ENCODE measurements around the gene CHP1. TPM values are rescaled to one million over a fixed set of nuclear protein-coding genes. Genes with fewer than 3 reads are reported as not detected.
"Not testable (repeated sequence)": the region's sequence is repeated elsewhere in the genome, so short reads cannot be mapped to it uniquely, and the experiment has no call there.

CHP1 gene
- total RNA-seq, 2 donors from 2014 or later: 85.0 to 86.1 TPM

DNA sequence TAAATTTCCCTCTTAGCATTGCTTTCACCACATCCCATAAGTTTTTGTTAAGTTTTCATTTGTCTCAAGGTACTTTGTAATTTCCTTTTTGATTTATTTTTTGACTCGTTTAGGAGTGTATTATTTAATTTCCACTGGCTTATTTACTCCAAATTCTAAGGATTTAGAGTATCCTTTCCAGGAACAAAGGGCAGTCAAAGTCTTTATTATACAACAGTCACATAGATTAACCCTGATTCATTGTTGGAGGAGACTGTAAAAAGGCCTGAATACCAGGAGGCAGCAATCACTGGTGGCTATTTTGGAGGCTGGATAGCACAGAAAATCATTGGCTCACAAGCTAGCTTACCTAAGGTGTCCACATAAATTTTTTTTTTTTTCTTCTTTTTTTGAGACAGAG is 61.5 kb downstream of the CHP1 start:
- no peak overlapping the region for H3K4me3 ChIP-seq (ENCODE audit: low read length)
- no peak overlapping the region for H3K9ac ChIP-seq (ENCODE audit: extremely low read depth, low read length, poor library complexity, severe bottlenecking)
- Mint-ChIP-seq H3K4me3 (no peak overlapping the region), H3K27ac (peak overlapping the region; percentile 58), H3K4me1 (peaks cover 5% of the 10 kb centered on the region), H3K27me3 (ENCODE audit: insufficient read depth) (no peaks in the 10 kb centered on the region), H3K36me3 (ENCODE audit: low read depth) (peaks cover 59% of the 10 kb centered on the region), H3K9me3 (no peaks in the 10 kb centered on the region)
- no peak for DNase-seq
- peaks cover 62% of the 10 kb centered on the region for H3K36me3 ChIP-seq (ENCODE audit: control insufficient read depth, insufficient read depth, low read length)
- no CpG with 5 or more reads among the region's 1 CpG for WGBS, 2 experiments (ENCODE audit: insufficient coverage in 1 of 2, insufficient read length in 1 of 2)
- no peaks in the 10 kb centered on the region for H3K9me3 ChIP-seq (ENCODE audit: control insufficient read depth, low read length)
- H3K27me3 ChIP-seq (ENCODE audit: control insufficient read depth, insufficient read depth, low read length, poor library complexity, severe bottlenecking): no peaks in the 10 kb centered on the region
- H3K4me1 ChIP-seq (ENCODE audit: control insufficient read depth, insufficient read depth, low read length): no peaks in the 10 kb centered on the region
- H3K27ac ChIP-seq (ENCODE audit: low read depth, low read length): no peak overlapping the region
- TF ChIP-seq, protein P1, sequence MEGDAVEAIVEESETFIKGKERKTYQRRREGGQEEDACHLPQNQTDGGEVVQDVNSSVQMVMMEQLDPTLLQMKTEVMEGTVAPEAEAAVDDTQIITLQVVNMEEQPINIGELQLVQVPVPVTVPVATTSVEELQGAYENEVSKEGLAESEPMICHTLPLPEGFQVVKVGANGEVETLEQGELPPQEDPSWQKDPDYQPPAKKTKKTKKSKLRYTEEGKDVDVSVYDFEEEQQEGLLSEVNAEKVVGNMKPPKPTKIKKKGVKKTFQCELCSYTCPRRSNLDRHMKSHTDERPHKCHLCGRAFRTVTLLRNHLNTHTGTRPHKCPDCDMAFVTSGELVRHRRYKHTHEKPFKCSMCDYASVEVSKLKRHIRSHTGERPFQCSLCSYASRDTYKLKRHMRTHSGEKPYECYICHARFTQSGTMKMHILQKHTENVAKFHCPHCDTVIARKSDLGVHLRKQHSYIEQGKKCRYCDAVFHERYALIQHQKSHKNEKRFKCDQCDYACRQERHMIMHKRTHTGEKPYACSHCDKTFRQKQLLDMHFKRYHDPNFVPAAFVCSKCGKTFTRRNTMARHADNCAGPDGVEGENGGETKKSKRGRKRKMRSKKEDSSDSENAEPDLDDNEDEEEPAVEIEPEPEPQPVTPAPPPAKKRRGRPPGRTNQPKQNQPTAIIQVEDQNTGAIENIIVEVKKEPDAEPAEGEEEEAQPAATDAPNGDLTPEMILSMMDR (conservative IDR thresholded peaks at IDR 0.05): no peak

DNA sequence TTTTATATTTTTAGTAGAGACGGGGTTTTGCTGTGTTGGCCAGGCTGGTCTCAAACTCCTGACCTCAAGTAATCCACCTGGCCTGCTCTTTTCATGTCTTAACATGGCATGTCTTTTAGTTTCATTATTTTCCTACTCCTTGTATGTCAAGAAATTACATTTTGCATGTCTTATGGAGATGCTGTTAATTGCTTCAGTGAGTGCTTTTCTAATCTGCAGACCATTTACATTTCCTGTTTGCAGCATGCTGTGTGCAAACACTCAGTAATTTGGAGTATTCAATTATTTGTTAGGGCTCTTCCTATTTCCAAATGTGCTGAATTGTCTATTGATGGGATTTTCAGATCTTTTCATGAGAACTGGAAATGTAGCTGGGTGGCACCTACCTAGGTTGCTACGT is 70.1 kb downstream of the CHP1 start:
- not testable (repeated sequence) for H3K4me1 ChIP-seq (ENCODE audit: control insufficient read depth, insufficient read depth, low read length); H3K4me3 ChIP-seq (ENCODE audit: low read length); H3K9me3 ChIP-seq (ENCODE audit: control insufficient read depth, low read length); H3K27me3 ChIP-seq (ENCODE audit: control insufficient read depth, insufficient read depth, low read length, poor library complexity, severe bottlenecking); H3K27me3 Mint-ChIP-seq (ENCODE audit: insufficient read depth); H3K27ac Mint-ChIP-seq; DNase-seq; H3K9me3 Mint-ChIP-seq; H3K27ac ChIP-seq (ENCODE audit: low read depth, low read length); H3K9ac ChIP-seq (ENCODE audit: extremely low read depth, low read length, poor library complexity, severe bottlenecking); H3K4me3 Mint-ChIP-seq
- peaks cover 50% of the 10 kb centered on the region for H3K36me3 ChIP-seq (ENCODE audit: control insufficient read depth, insufficient read depth, low read length)
- Mint-ChIP-seq H3K4me1 (peaks cover 37% of the 10 kb centered on the region), H3K36me3 (ENCODE audit: low read depth) (peaks cover 32% of the 10 kb centered on the region)
- 90 to 100% methylated on average over 1 to 2 of the region's 2 CpGs for WGBS, 2 experiments (ENCODE audit: insufficient coverage in 1 of 2, insufficient read length in 1 of 2)

DNA sequence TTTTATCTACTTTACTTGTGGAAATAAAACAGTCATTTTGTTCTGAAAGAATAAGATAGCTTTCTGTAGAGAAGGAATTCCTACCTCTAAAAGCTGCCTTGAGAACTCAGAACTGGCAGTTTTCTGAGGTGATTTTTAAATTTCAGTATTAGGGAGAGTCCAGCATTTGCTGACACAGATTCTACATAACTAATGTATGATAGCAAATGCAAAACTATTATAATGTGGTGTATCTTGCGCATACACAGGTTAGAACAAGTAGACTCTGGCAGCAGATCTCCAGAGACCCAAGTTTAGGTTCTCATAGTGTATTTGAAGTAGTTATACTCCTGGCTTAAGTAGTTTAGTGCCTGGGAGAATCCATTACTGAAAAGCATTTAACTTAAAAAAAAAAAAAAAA is 70.5 kb downstream of the CHP1 start:
- no peak overlapping the region for H3K9ac ChIP-seq (ENCODE audit: extremely low read depth, low read length, poor library complexity, severe bottlenecking)
- DNase-seq: no peak
- Mint-ChIP-seq H3K4me3 (no peak overlapping the region), H3K4me1 (peaks cover 37% of the 10 kb centered on the region), H3K27ac (no peak overlapping the region), H3K9me3 (no peaks in the 10 kb centered on the region), H3K36me3 (ENCODE audit: low read depth) (peaks cover 31% of the 10 kb centered on the region), H3K27me3 (ENCODE audit: insufficient read depth) (no peaks in the 10 kb centered on the region)
- H3K9me3 ChIP-seq (ENCODE audit: control insufficient read depth, low read length): no peaks in the 10 kb centered on the region
- no peaks in the 10 kb centered on the region for H3K27me3 ChIP-seq (ENCODE audit: control insufficient read depth, insufficient read depth, low read length, poor library complexity, severe bottlenecking)
- H3K27ac ChIP-seq (ENCODE audit: low read depth, low read length): no peak overlapping the region
- TF ChIP-seq, protein P1 (conservative IDR thresholded peaks at IDR 0.05): no peak
- H3K36me3 ChIP-seq (ENCODE audit: control insufficient read depth, insufficient read depth, low read length): peaks cover 54% of the 10 kb centered on the region
- H3K4me1 ChIP-seq (ENCODE audit: control insufficient read depth, insufficient read depth, low read length): no peaks in the 10 kb centered on the region
- 95% methylated on average over 1 of the region's 1 CpG; no CpG with 5 or more reads in 1 of the 2 experiments for WGBS, 2 experiments (ENCODE audit: insufficient coverage in 1 of 2, insufficient read length in 1 of 2)
- H3K4me3 ChIP-seq (ENCODE audit: low read length): no peak overlapping the region

DNA sequence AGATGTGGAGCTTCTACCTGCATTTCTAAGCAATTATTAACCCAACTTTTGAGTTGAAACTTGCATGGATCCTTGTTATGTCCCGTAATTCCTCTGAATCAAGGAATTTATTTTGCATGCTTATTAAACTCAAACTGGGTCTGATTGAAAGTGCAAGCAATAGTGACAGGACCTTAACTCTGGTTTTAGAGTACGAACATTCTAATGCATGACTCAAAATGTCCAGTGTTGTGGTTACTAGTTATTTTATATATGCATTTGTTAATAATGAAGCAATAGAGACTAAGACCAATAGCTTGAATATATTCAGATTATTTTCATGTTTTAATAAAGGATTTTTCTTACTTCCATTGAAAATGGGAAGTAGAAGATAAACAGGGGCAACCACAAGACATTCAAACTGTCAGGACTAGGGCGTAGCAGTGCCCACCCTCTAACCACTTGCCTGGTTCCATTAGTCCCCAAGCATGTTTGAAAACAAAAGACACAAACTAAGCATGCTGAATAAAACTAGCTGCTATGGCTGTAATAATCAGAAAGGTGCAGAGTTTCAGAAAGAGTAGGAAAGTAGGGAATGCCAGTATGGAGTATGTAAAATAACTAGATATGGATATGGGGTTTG is 73.2 kb downstream of the CHP1 start:
- Histone ChIP-seq H3K36me3 (ENCODE audit: control insufficient read depth, insufficient read depth, low read length) (peaks cover 43% of the 10 kb centered on the region), H3K9me3 (ENCODE audit: control insufficient read depth, low read length) (no peaks in the 10 kb centered on the region), H3K27me3 (ENCODE audit: control insufficient read depth, insufficient read depth, low read length, poor library complexity, severe bottlenecking) (no peaks in the 10 kb centered on the region), H3K4me3 (ENCODE audit: low read length) (no peak overlapping the region), H3K27ac (ENCODE audit: low read depth, low read length) (no peak overlapping the region), H3K4me1 (ENCODE audit: control insufficient read depth, insufficient read depth, low read length) (no peaks in the 10 kb centered on the region), H3K9ac (ENCODE audit: extremely low read depth, low read length, poor library complexity, severe bottlenecking) (no peak overlapping the region)
- Mint-ChIP-seq H3K27me3 (ENCODE audit: insufficient read depth) (no peaks in the 10 kb centered on the region), H3K36me3 (ENCODE audit: low read depth) (peaks cover 19% of the 10 kb centered on the region), H3K9me3 (no peaks in the 10 kb centered on the region), H3K4me1 (peaks cover 37% of the 10 kb centered on the region), H3K27ac (no peak overlapping the region), H3K4me3 (peak overlapping the region; percentile 2)
- 95 to 100% methylated on average over 3 of the region's 3 CpGs for WGBS, 2 experiments (ENCODE audit: insufficient coverage in 1 of 2, insufficient read length in 1 of 2)
- no peak for DNase-seq
- TF ChIP-seq, protein P1 (conservative IDR thresholded peaks at IDR 0.05): no peak

All from endodermal cell (in vitro differentiated cells).